T-helper 2 cell (primary cell): Measurements from ENCODE around the gene PIK3R5.

Experiments used
- DNase-seq, 5 experiments: peaks; one replicate each; pipeline versions ENCODE4 v3.0.0 to v3.0.0-alpha.2; 2012 to 2022

Gene PIK3R5

GRCh38 chr17:8922928-8923327 is 42.6 kb downstream of the PIK3R5 start:
- no peak for DNase-seq

DNA sequence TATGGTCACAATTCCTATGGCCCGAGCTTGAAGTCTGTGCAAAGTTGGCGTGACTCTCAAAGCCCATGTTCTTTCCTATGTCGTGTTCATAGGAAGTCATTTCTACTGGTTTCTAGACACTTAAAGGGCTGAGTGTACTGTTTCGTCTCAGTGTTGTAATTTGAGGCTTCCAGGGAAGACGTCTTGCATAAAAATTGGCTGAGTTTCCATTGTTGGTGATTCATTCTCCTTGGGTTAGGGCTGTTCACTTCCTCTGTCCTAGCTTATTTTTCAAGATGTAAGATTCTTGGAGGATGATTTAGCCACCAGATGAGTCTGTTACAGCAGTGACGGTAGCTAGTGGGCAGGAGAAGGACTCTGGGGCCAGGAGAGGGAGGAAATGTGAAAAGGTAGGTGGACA is 43.1 kb downstream of the PIK3R5 start:
- no peak for DNase-seq

- DNase-seq, result no peak
Observed at GRCh38 chr17:8921147-8921546, 44.4 kb downstream of the PIK3R5 start.

DNA sequence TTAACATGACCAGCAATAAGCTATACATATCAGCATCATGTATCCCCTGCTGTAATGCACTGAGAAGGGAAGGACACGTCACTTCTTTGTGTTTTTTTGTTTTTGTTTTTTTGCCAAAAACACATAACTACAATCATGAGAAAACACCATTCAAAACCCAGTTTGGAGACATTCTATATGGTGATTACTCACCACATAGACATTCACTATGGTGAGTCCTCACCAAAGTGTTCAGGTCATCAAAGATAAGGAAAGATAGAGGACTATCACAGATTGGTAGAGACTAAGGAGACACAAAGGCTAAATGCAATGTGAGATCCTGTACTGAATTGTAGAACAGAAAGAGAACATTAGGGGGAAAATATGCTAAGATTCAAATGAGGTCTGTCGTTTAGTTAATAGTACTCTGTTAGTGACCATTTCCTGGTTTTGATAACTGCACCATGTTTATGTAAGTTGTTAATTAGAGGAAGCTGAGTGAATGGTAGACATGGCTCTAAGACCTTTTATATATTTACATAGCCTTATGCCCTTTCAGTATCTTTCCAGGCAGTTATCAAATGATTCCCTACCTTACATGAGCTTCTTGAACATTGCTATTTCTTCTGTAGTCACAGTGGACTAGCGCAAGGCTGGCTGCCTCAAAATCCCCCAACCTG is 46.6 kb downstream of the PIK3R5 start:
- no peak for DNase-seq

DNA sequence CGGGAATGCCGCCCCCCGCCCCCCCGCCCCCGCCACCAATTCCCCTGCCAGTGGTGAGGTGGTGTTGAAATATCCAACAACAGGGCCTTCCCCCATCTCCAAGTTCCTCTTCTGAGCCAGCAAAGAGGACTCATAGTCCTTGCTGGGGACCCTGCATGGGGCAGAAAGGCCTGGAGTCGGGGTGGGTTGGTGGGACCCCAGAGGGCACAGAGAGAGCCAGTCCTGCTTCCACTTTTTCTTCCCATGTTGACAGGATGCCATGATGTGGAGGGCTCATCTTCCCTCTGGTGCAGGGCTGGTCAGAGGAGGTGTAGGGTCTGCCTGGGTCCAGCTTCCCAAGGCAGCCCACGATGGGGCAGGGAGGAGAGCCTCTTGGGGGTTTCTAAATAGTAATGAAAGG is 49.0 kb downstream of the PIK3R5 start:
- DNase-seq, result no peak

DNA sequence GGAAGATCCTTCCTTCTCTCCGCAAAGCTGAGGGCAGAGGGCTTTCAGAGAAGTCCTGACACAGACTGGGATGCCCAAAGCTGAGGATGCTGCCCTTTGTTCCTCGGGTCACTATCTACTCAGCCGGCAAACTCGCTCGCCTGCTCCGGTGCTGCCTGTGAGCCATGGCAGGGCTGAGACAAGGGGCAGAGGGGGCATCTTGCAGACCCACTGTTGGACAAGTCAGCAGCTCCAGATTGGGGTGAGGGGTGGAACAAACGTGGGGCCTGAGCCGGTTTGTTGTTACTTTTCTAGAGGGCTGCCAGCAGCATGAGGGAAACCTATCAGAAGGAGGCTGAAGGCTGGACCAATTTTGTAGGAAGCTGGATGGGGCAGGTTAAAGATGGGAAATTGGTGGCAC is 51.0 kb downstream of the PIK3R5 start:
- DNase-seq, result no peak

- no peak for DNase-seq
Observed at GRCh38 chr17:8913879-8914278, 51.6 kb downstream of the PIK3R5 start.

GRCh38 chr17:8913091-8913490 is 52.4 kb downstream of the PIK3R5 start:
- DNase-seq, result no peak

DNA sequence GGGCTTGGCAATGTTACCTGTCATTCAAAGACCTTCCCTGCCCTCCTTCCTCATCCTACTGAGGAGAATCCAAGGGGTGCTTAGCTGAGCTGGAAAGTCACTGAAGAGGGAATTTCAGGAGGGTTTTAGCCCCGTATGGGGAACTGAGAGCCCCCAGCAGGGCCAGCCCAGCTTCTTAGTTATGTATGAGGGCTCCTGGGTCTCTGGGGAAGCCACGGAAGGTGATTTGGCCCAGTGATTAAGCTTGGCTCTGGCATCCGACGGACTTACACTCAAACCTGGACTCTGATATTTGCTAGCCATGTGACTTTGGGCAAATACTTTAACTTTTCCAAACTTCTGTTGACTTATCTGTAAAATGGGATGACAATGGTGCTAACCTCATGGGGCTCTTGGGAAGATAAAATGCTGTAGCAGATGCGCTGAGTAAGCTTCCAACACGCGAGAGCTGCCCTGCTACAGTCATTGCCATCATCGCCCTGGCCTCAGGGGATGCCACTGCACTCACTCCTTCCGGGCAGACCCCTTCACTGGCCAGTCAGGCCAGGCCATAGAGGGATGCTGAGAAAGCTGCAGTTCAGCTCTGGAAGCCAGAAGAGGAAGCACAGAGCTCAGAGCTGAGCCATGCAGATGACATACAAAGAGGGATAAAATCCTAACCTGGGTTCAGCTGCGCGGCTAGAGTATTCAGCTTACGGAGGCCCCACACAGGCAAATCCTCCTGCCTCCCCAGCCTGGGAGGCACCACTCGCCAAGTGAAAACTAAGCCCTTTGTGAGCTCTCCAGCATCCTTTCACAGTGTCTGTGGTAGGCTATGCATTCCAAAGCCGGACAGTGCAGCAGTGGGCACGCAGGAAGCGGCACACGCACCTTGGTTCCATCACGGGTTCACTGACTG is 53.2 kb downstream of the PIK3R5 start:
- DNase-seq, result no peak

- no peak for DNase-seq
Observed at GRCh38 chr17:8910969-8911604, 54.4 kb downstream of the PIK3R5 start.

GRCh38 chr17:8909586-8910270 is 55.8 kb downstream of the PIK3R5 start:
- no peak for DNase-seq

DNA sequence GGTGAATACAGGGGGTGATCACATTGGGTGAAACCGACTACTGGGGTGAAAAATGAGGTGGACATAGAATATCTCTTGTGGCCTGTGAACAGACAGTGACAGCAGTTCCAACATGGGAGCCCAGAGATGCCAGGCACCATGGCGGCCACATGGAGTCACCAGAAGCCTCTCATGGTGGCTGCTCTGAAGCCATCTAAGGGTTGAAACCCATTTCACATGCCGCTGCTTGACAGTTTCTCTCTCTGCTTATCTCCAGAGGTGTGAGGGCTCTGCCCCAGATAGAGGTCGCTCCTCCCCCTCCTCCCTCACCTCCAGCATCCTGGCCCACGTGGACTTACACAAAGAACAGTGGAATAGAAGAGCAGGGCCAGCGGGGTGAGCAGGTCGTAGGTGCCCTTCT is 60.2 kb downstream of the PIK3R5 start:
- peak in 1 of 5 experiments; percentile 61 for DNase-seq

DNA sequence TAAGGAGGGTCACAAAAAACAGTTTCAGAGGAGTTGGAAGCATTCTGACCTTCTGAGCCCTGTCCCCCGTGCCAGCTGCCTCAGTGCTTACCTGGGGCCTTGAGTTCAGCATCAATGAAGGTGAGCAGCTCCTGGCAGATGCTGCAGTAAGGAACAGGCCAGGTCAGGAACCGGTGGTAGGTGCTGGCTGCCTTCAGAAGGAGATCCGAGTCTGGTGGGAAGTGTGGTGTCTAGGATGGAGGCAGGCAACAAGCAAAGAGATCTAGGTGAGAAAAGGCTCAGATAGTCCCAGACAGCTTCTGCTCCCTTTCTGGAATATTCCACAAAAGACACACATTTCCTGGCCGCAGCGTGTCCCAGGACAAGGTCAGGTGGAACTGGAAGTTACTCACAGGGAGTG is 60.8 kb downstream of the PIK3R5 start:
- DNase-seq, result no peak

GRCh38 chr17:8904201-8904600 is 61.3 kb downstream of the PIK3R5 start:
- DNase-seq, result no peak

DNA sequence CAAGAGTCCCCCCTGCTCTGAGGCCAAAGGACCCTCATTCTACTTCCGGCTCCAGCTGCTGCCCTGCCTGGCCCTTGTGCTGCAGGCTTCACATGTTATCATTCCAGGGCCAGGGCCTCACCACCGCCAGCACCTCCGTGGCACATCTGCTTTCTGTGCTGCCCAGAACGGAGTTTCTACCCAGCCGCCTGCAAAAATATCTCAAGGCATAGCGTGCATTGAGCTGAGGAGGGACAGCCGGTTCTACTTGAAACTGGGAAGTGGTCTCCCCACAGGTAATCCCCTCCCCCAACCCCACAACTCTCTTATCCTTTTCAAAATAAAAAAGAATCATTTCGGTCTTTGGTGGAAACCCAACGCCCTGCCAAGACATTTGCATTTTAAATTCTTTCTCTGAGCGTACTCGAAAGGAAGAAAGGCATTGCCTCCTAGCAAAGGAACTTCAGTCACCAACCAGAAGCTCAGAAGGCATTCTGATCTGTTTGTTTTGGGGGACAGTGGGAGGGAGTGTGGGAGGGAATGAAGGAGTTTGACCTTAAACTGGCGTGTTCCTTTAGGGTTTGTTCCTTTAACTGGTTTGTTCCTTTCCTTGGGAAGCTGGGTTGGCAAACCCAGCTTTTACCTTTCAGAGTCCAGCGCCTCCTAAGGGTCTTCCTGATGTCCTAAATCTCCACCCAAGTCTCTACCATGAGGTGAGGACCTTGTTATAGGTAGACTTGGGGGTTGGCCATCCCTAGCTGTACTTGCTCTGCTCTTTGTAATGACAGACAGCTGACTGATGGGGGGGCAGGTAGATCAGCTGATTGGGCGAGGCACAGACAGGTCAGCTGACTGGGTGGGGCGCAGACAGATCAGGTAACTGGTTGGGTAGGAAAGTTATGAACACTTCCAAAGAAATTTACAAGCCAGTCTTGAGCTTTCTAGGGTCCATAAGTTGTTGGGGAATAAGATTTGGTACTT is 64.6 kb downstream of the PIK3R5 start:
- no peak for DNase-seq

- no peak for DNase-seq
Observed at GRCh38 chr17:8900207-8900606, 65.3 kb downstream of the PIK3R5 start.

- no peak for DNase-seq
Observed at GRCh38 chr17:8898636-8899035, 66.9 kb downstream of the PIK3R5 start.

DNA sequence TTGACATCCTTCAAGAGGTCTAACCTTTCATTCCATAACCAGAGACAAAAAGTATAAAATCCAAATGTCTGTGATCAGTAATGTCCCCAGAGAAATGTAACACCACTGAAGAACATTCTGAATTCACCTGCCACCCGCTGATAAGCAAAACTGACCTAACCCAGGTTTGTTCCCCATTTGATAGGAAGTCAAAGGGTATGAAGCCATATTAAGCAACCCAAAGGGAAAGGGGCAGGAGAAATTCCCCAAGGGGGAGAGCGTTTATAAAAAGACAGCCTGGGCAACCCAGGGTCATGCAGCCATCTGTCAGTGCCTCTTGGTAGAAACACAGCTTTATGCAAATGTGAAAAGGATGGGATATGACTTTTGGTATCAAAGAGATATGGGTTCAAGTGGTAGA is 67.4 kb downstream of the PIK3R5 start:
- DNase-seq, result no peak

DNA sequence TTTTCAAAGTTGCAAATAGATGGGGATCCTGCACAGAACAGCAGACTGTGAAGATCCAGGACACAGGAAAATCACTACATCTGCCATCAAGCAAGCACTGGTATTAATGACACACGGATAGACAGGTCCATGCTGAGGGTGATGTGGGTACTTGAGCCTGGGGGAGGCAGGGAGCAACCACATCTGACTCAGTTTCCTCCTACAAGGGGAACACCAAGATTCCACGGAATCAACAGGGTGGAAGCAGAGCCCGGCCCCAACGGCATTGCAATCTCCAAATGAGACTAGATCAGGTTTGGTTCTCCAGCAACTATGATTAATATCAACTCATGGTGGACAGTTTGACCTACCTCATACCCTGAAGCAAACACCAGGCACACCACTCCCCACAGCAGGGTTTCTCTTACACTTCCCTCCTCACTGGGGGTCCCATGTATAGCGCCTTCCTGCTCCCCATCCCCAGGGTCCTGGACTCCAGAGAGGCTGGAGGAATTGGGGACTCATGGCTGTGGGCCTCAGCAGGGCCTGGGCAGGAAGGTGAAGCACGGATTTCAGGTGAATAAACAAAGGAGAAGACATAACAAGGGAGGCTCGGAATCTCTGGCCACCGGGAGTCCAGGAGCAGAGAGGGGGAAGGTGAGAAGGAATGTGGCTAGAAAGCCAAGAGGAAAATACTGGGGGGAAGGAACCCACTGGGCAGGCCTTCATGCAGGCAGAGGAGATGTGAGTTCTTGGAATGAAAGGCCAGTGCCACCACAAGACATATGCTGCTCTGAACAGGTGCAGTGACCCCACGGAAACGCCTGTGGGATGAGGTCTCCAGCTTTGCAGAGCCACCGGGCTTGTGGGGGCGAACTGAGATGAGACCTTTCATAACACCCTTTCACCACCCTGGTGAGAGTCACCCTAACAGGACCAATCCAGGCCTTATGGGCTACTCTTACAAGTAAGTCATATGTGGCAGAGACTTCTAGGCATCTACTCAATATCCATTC is 68.6 kb downstream of the PIK3R5 start:
- no peak for DNase-seq

- DNase-seq, result no peak
Observed at GRCh38 chr17:8896087-8896486, 69.4 kb downstream of the PIK3R5 start.
